ENCODE data around the gene MDK.

The MDK gene, protein sequence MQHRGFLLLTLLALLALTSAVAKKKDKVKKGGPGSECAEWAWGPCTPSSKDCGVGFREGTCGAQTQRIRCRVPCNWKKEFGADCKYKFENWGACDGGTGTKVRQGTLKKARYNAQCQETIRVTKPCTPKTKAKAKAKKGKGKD

DNA sequence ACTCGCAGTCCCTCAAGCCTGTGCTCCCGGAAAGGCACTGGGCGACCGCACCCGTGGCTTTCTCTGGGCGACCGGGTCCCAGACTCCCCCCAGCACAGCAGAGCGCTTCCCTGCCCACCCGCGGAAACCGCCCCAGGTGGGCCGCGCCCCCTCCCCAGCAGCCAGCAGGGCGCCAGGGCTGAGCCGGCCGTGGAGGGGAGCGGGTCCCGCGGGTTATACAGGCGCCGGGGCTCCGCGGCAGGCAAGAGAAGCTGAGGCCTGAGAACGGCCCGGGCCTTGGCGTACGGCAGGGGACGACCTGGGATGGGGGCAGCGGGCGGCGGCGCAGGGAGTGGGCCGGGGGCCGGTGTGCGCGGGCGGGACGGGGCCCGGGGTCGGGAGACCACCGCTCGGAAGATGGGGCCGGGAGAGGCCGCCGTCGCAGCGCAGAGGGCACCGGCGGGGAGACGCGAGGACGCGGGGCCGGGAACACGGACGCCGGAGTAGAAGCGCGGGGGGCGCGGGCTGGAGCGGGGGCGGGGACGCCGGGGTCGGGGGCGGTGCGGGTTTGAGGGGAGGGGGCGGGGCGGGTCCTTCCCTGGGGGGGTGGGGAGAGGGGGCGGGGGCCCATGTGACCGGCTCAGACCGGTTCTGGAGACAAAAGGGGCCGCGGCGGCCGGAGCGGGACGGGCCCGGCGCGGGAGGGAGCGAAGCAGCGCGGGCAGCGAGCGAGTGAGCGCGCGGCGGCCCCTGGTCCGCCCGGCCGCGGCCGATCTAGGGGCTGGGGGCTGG lies at the start of gene MDK:
Gene MDK (plus strand): TSS at position 622 of the 771 bp plus-strand sequence. CDS start 389 bp downstream, outside the sequence.
- DNase-seq, result no peak

DNA sequence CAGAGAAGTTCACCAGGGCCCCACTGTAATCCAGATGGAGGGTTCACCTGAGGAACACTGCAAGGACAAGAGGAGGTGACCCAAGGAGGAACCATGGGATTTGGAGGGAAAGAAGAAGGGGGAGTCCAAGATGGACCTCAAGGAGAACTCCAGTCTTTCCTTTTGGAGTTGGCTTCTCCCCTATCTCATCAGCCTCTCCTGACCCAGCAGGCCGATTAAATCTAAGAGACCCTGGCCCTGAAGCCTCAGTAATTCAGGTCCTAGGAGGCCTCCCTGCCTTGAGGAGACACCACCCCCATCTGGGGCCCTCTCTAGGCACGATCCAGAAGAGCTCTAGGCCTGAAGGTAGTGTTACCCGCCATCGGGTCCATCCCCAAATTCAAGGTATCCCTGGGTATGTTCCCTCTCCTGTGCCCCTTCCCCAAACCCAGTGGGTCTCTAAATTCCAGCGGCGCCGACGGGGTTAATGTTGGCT lies 49.3 kb upstream of the MDK start:
- DNase-seq, result no peak

- DNase-seq, result no peak
Measured at GRCh38 chr11:46332568-46333393, 48.7 kb upstream of the MDK start.

- no peak for DNase-seq
Measured at GRCh38 chr11:46333394-46333947, 48.0 kb upstream of the MDK start.

DNA sequence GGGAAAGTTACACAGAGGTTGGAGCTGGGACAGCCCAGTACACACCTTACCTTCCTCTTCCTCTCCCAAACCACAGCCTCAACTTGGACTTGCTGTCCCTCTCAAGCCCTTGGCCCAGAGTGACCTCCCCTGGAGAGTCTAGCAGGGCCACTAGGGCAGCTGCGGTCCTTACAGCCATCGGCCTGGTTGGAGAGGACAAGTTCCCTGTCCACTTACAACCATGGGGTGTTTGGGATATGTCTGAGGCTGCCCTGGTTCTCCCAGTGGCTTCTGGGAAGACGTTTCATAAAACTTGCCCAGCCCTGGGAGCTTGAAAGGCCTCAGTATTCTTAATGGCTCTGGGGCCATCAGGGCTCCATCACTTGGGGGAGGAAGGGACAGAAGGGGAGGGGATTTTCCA lies 47.3 kb upstream of the MDK start:
- no peak for DNase-seq

DNA sequence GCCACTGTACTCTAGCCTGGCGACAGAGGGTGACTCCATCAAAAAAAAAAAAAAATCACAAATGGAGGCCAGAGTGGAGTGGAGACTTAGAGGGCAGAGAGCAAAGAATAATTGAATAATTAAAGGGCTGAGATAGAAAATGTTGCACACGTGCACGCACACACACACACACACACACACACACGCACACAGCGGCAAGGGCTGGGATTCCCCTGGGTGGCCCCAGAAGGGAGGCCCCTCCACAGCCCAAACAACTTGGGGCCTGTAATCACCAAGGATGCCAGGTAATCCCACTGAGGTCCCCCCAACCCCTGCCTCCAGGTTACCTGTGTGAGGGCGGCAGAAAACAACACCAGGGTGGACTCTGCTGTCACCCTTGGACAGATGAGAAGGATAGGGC lies 46.2 kb upstream of the MDK start:
- no peak for DNase-seq

- DNase-seq, result no peak
Measured at GRCh38 chr11:46335890-46336562, 45.4 kb upstream of the MDK start.

DNA sequence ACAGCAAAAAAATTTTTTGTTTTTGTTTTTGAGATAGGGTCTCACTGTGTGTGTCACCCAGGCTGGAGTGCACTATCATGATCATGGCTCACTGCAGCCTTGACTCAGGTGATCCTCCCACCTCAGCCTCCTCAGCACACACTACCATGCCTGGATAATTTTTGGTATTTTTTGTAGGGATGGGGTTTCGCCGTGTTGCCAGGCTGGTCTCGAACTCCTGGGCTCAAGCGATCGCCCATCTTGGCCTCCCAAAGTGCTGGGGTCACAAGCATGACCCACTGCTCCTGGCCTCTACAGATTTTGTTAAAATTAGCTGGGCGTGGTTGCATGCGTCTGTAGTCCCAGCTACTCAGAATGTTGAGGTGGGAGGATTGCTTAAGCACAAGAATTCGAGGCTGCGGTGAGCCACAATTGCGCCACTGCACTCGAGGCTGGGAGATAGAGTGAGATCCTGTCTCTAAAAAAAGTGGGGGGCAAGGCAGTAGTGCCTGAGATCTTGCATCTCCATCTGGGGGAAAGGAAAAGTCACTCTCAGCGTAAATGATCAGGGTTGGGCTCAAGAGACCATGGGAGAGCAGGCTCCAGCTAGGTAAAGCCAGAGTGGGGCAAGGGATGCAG lies 44.8 kb upstream of the MDK start:
- no peak for DNase-seq

- no peak for DNase-seq
Measured at GRCh38 chr11:46337626-46338345, 43.7 kb upstream of the MDK start.

DNA sequence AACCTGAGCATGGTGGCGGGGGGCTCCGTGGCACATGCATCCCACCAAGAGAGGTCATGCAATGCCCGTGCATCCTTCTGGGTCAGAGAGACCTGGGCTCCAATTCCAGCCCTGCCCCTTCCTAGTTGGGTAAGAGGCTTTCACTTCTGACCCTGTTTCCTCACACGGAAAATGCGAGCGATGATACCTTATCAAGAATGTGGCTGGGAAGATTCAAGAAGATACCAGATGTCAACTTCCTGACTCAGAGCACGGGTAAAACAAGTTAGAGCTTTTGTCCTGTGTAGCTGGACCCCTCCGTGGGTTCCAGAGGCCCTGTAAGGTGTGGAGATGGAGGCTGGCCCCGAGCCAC lies 42.9 kb upstream of the MDK start:
- DNase-seq, result no peak

GRCh38 chr11:46338988-46339666 lies 42.3 kb upstream of the MDK start:
- DNase-seq, result no peak

- no peak for DNase-seq
Measured at GRCh38 chr11:46339816-46340215, 41.7 kb upstream of the MDK start.

GRCh38 chr11:46341454-46341853 lies 40.0 kb upstream of the MDK start:
- DNase-seq, result no peak

DNA sequence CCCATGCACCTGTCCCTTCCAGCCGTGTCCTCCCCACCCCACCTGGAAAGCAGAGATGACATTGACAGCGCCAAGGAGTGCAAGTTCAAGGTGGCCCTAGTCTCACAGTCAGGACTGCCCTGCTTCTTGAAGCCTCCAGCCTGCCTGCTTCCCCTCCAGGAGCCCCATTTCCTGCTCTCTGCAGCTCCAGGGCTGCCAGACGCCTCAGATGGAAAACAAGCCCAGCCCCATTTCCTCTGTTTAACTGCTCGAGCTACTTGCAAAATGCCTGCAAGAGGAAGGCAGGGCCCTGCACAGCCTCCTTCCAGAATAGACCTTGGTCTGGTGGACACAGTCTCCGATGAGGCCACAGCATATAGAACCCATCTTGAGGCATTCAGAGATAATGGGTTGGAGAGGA lies 39.2 kb upstream of the MDK start:
- no peak for DNase-seq

DNA sequence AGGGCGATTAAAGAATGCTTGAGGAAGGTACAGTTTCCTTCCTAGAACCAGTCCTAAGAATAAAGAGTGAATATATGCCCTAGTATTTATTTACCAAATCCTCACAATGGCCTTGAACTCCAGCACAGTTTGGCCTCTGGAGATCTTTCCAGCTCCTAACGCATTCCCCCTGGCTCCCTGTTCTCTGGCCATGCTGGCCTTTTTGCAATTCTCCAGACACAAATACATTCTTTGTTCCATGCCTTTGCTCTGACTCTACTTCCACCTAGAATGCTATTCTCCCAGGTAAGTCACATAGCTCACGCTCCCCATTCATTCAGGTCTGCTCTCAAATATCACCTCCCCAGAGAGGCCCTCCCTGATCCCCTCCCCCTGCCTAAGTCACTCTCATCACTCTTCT lies 37.9 kb upstream of the MDK start:
- no peak for DNase-seq

DNA sequence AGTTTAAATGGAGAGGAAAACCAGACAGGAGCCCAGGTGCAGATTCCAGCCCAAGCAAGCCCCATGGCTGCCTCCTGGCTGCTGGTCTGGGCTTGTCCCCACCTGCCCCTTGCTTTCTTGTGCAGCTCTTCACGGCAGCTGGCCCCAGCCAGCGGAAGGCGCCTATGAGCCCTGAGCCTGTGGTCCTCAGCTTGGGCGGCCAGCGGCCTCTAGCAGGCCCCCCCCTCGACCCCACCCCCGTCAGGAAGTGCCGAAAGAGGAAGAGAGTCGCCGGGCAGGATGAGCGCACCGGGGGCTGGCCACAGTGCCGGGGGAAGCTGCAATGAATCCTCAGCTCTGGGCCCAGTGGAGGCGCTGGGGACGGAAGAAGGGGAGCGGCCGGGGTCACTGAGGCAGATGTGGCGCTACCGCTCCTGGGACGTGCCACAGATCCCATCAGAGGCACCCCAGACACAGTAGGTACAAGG lies 36.3 kb upstream of the MDK start:
- DNase-seq, result no peak

GRCh38 chr11:46345881-46346484 lies 35.5 kb upstream of the MDK start:
- no peak for DNase-seq

DNA sequence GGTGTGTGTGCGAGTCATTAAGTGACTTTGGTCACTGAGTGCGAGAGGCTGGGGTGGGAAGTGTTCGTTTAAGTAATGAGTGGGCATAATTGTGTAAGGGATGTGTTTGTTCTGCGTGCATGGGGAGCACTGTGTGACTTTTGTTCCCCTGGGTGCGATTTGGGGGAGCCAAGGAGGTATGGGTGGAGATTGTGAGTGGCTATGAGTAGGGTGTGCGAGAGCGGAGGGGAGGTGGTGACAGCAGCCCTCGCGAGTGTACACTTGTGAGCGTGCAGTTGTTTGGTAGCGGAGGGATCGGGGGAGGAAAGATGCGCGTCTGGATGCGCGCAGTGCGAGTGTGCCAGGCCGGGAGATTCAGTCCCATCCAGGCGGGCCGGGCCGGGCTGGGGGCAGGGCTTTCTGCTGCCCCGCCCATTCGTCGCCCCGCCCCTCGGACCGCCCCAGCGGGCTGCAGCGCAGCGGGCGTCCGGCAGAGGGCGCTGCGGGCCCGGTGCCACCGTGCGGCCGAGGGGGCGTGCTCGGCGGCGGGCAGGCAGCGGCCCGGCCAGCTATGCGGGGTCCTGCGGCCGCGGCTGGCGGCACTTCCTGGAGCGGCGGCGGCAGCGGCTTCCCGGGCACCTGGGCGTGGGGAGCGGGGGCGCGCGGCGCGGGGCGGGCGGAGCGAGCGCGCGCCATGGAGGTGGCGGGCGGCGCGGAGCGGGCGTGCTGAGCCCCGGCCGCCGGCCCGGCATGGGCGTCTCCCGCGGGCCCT lies 34.4 kb upstream of the MDK start, which contains the start of gene DGKZ:
Gene DGKZ (plus strand): TSS at position 578 of the 751 bp plus-strand sequence. CDS start 197 bp downstream, outside the sequence.
- DNase-seq, result peak; percentile 79

DNA sequence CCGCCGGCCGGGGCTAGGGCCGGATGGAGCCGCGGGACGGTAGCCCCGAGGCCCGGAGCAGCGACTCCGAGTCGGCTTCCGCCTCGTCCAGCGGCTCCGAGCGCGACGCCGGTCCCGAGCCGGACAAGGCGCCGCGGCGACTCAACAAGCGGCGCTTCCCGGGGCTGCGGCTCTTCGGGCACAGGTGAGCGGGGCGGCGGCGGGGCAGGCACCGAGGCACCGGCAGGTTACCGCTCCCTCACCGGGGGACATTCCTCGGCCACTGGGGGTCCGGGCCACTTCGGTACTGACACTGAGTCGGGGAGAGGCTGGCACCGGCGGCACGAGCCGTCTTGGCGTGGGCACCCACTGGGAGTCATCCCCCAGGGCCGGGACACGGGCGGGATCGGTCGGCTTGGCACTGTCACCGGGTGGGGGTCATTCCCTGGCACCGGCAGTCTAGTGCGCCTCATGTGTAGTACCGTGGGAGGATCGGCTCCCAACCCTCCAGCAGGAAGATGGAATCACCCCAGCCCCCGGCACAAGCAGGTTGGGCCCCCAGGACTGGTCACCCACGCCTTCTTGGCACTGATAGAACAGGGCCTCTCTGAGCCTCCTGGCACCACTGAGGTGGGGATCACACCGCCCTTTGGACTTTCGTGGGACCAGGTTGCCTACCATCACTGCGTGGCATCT lies 33.7 kb upstream of the MDK start:
- DNase-seq, result no peak
